OCI-LY7 (cell line): ENCODE data around the gene ENDOV. TPM values are rescaled to one million over a fixed set of nuclear protein-coding genes. Genes with fewer than 3 reads are reported as not detected.
"Not testable (repeated sequence)": the region's sequence is repeated elsewhere in the genome, so short reads cannot be mapped to it uniquely, and the experiment has no call there.

Experiments used
- BruUV-seq: library from RNA; stranded (reverse); fragments of 400-500 nt; replicated peaks from 2 replicates; lab custom pipeline; 2021; lab: Mats Ljungman, UMichigan
- CTCF ChIA-PET: fragments of 300-600 bp; sonication (Branson Sonifier 250); formaldehyde crosslinking; loops from one replicate; lab custom pipeline; 2022; ENCODE audit warnings: antibody characterized with exemption; ENCODE audit not compliant: unreplicated experiment; lab: Charles Lee
- POLR2A ChIA-PET: fragments of 300-600 bp; sonication (Branson Sonifier 250); formaldehyde crosslinking; loops from one replicate; lab custom pipeline; 2022; ENCODE audit warnings: antibody characterized with exemption; lab: Charles Lee
- DNase-seq: peaks from one replicate; pipeline ENCODE4 v3.0.0-alpha.2; 2015; ENCODE audit warnings: low spot score
- H2AFZ ChIP-seq: fragments of 200-600 bp; sonication (generic), shearing (Covaris generic); 2 replicates; pipeline ENCODE4 v1.6.1; 2014; ENCODE audit warnings: mild to moderate bottlenecking, antibody characterized with exemption, low read length, moderate library complexity
- H3K27ac ChIP-seq: fragments of 200-600 bp; sonication (generic); 2 replicates; pipeline ENCODE4 v1.5.1; 2014; ENCODE audit warnings: mixed run types, low read depth, mild to moderate bottlenecking, moderate library complexity, low read length, inconsistent platforms; ENCODE audit not compliant: poor library complexity, severe bottlenecking
- H3K36me3 ChIP-seq: fragments of 200-600 bp; sonication (generic); 2 replicates; pipeline ENCODE4 v1.6.1; 2014; ENCODE audit warnings: mild to moderate bottlenecking, antibody characterized with exemption, low read length, moderate library complexity, mixed read lengths; ENCODE audit not compliant: insufficient read depth
- H3K4me1 ChIP-seq: fragments of 200-600 bp; sonication (generic); 2 replicates; pipeline ENCODE4 v1.5.1; 2014; ENCODE audit warnings: mild to moderate bottlenecking, low read length; ENCODE audit not compliant: insufficient read depth, poor library complexity, severe bottlenecking
- H3K4me2 ChIP-seq: fragments of 200-600 bp; sonication (generic); 2 replicates; pipeline ENCODE4 v1.6.1; 2014; ENCODE audit warnings: mild to moderate bottlenecking, low read length
- H3K4me3 ChIP-seq: fragments of 200-600 bp; sonication (generic); 2 replicates; pipeline ENCODE4 v1.5.1; 2014; ENCODE audit warnings: mild to moderate bottlenecking, low read depth, low read length; ENCODE audit not compliant: poor library complexity, severe bottlenecking
- H3K79me2 ChIP-seq: fragments of 200-600 bp; sonication (generic); 2 replicates; pipeline ENCODE4 v1.6.1; 2016; ENCODE audit warnings: low read depth, mild to moderate bottlenecking, low read length, moderate library complexity, mixed read lengths; ENCODE audit not compliant: insufficient read depth
- H3K9me2 ChIP-seq: fragments of 200-600 bp; sonication (generic); 2 replicates; pipeline ENCODE4 v1.6.1; 2016; ENCODE audit warnings: mild to moderate bottlenecking, low read length, mixed read lengths; ENCODE audit not compliant: insufficient read depth
- H3K9me3 ChIP-seq: fragments of 200-600 bp; sonication (generic); 2 replicates; pipeline ENCODE4 v1.6.1; 2014; ENCODE audit warnings: mild to moderate bottlenecking, mixed run types, low read length, mixed read lengths
- H4K20me1 ChIP-seq: fragments of 200-600 bp; sonication (generic); 2 replicates; pipeline ENCODE4 v1.6.1; 2014; ENCODE audit warnings: mild to moderate bottlenecking, antibody characterized with exemption, low read length, moderate library complexity, mixed read lengths; ENCODE audit not compliant: insufficient read depth
- CTCF ChIP-seq: fragments of 200-600 bp; sonication (generic); conservative IDR thresholded peaks from 2 replicates; pipeline ENCODE4 v1.5.1; 2014; ENCODE audit warnings: mild to moderate bottlenecking, antibody characterized with exemption, low read length, moderate library complexity, mixed read lengths
- EZH2phosphoT487 ChIP-seq: fragments of 200-600 bp; sonication (generic); IDR thresholded peaks from 2 replicates; pipeline ENCODE4 v1.6.1; 2018; ENCODE audit warnings: low read depth, borderline replicate concordance, mild to moderate bottlenecking, mixed run types, antibody characterized with exemption, low read length, moderate library complexity, mixed read lengths
- intact Hi-C: fragments of 100-400 bp; cut with micrococcal nuclease; formaldehyde crosslinking; loops from one replicate; pipeline ENCODE4 v1.10.0; 2022; ENCODE audit not compliant: unreplicated experiment
- total RNA-seq, 2 experiments: library from RNA; depleted of rRNA in 1 of 2; stranded (reverse); fragments of >200 nt in 1 of 2; shearing (Covaris generic) in 1 of 2; gene quantifications; 2 replicates each; pipeline ENCODE4 v1.2.3, GENCODE V29; 2014 to 2022

Gene ENDOV
- total RNA-seq, 2 experiments from 2014 or later = 22.4 to 33.1 TPM

- BruUV-seq, DNase-seq, intact Hi-C loops: not testable (repeated sequence)
Observed at GRCh38 chr17:80402102-80402501, 12.9 kb upstream of the ENDOV start.

GRCh38 chr17:80402959-80403358, 12.0 kb upstream of the ENDOV start:
- Histone ChIP-seq H3K79me2 (no peaks in the 10 kb centered on the region), H3K4me3 (no peak overlapping the region), H3K27ac (no peak overlapping the region), H3K9me3 (no peaks in the 10 kb centered on the region), H3K9me2 (no peaks in the 10 kb centered on the region), H3K36me3 (no peaks in the 10 kb centered on the region), H4K20me1 (no peaks in the 10 kb centered on the region), H2AFZ (no peak overlapping the region), H3K4me2 (no peak overlapping the region), H3K4me1 (peaks cover 9% of the 10 kb centered on the region)
- no peak for DNase-seq
- POLR2A ChIA-PET = no interaction called here
- no TSS peak for BruUV-seq
- CTCF ChIA-PET = no interaction called here
- no peak for TF ChIP-seq CTCF
- no peak for TF ChIP-seq EZH2phosphoT487
- intact Hi-C loops = no loop called here

More at GRCh38 chr17:80402102-80402501, 12.9 kb upstream of the ENDOV start:
- H3K4me3 ChIP-seq, H3K36me3 ChIP-seq, CTCF ChIA-PET, H3K79me2 ChIP-seq, H3K9me2 ChIP-seq, H3K9me3 ChIP-seq, H4K20me1 ChIP-seq, POLR2A ChIA-PET, H2AFZ ChIP-seq, H3K4me2 ChIP-seq, H3K4me1 ChIP-seq, H3K27ac ChIP-seq: not testable (repeated sequence)

DNA sequence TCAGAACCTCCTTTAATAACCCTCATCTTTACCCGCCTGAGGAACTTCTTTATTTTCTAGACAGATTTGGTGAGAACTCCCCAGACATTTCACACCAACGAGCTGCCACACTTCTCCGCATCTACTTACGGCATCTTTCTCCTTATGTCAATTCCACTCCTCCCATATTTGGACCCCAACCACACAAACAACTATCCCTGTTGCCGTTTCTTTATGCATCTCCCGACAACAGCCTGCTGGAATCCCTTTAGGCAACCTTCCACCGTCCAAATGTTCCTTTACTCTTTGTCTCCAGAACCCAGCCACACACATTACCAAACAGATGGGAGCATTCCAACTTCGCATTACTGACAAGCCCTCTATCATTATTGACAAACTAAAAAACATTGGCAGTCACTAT, 8.8 kb upstream of the ENDOV start:
- ChIA-PET POLR2A (no interaction called here), CTCF (no interaction called here)
- no TSS peak for BruUV-seq
- H3K4me1 ChIP-seq = no peaks in the 10 kb centered on the region
- intact Hi-C loops = no loop called here
- H3K9me3 ChIP-seq = no peaks in the 10 kb centered on the region
- no peaks in the 10 kb centered on the region for H3K79me2 ChIP-seq
- no peak overlapping the region for H2AFZ ChIP-seq
- no peak overlapping the region for H3K4me3 ChIP-seq
- H4K20me1 ChIP-seq = no peaks in the 10 kb centered on the region
- DNase-seq = no peak
- no peaks in the 10 kb centered on the region for H3K36me3 ChIP-seq
- H3K9me2 ChIP-seq = no peaks in the 10 kb centered on the region
- H3K27ac ChIP-seq = no peak overlapping the region
- no peak for TF ChIP-seq EZH2phosphoT487
- no peak for TF ChIP-seq CTCF
- H3K4me2 ChIP-seq = no peak overlapping the region

GRCh38 chr17:80407917-80408316, 7.0 kb upstream of the ENDOV start:
- H3K79me2 ChIP-seq, H2AFZ ChIP-seq, H3K4me2 ChIP-seq, H3K27ac ChIP-seq, H3K4me3 ChIP-seq, intact Hi-C loops, H3K9me2 ChIP-seq, DNase-seq, H3K4me1 ChIP-seq, CTCF ChIA-PET, POLR2A ChIA-PET, H3K9me3 ChIP-seq, BruUV-seq, H4K20me1 ChIP-seq, H3K36me3 ChIP-seq: not testable (repeated sequence)
